Central memory CD8-positive, alpha-beta T cell (primary cell): ENCODE measurements around the gene UBE2R2.

Source experiments
- ATAC-seq: fragments of 150-1000 bp; cut with Tn5 transposase; replicated peaks from 2 replicates; pipeline ENCODE4 v1.10.0; 2022; ENCODE audit warnings: mild to moderate bottlenecking, moderate FRiP score, moderate number of reproducible peaks; ENCODE audit not compliant: poor library complexity, severe bottlenecking; ENCODE audit errors: extremely low read depth
- DNase-seq, 2 donors: peaks; one replicate each; pipeline ENCODE4 v3.0.0; 2021; ENCODE audit warnings: low spot score in 2 of 2
- H3K27ac Mint-ChIP-seq: one replicate; pipeline ENCODE4 v1.8.0; 2022; ENCODE audit warnings: low read depth, mild to moderate bottlenecking, moderate library complexity, mixed read lengths
- H3K27me3 Mint-ChIP-seq: one replicate; pipeline ENCODE4 v1.8.0; 2022; ENCODE audit warnings: mixed read lengths
- H3K36me3 Mint-ChIP-seq: one replicate; pipeline ENCODE4 v1.8.0; 2022; ENCODE audit warnings: mild to moderate bottlenecking, moderate library complexity, mixed read lengths; ENCODE audit not compliant: insufficient read depth
- H3K4me1 Mint-ChIP-seq: one replicate; pipeline ENCODE4 v1.8.0; 2022; ENCODE audit warnings: mixed read lengths
- H3K4me3 Mint-ChIP-seq: one replicate; pipeline ENCODE4 v1.8.0; 2022; ENCODE audit warnings: mild to moderate bottlenecking, moderate library complexity, mixed read lengths
- H3K9me3 Mint-ChIP-seq: one replicate; pipeline ENCODE4 v1.8.0; 2022; ENCODE audit warnings: mixed read lengths

The UBE2R2 gene

GRCh38 chr9:33884856-33885701 lies 68.1 kb downstream of the UBE2R2 start:
- H3K4me3 Mint-ChIP-seq: no peak overlapping the region
- no peaks in the 10 kb centered on the region for H3K9me3 Mint-ChIP-seq
- H3K27ac Mint-ChIP-seq: peak overlapping the region; percentile 80
- DNase-seq (no peak), ATAC-seq (no peak)
- peaks cover 12% of the 10 kb centered on the region for H3K36me3 Mint-ChIP-seq
- no peaks in the 10 kb centered on the region for H3K27me3 Mint-ChIP-seq
- peaks cover 27% of the 10 kb centered on the region for H3K4me1 Mint-ChIP-seq

DNA sequence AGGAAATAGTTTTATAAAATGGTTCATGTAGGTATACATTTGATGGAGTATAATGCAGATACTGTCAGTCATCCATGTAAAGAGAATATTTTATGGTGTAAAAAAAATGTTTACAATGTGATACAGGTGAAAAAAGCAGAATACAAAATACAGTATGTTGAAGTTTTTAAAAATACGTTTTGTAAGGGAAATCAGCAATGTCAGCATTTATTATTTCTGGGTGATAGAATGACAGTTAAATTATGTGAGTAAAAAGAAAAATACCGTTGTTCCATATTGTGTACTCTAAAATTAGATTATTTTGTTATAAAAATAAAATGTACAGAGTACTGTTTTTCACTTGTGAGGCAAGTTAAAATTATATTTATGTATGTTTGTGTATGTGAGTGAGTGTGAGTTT lies 69.0 kb downstream of the UBE2R2 start:
- no peak for DNase-seq
- H3K4me3 Mint-ChIP-seq: no peak overlapping the region
- H3K9me3 Mint-ChIP-seq: no peaks in the 10 kb centered on the region
- peaks cover 12% of the 10 kb centered on the region for H3K36me3 Mint-ChIP-seq
- no peak for ATAC-seq
- H3K27ac Mint-ChIP-seq: no peak overlapping the region
- H3K27me3 Mint-ChIP-seq: no peaks in the 10 kb centered on the region
- peaks cover 20% of the 10 kb centered on the region for H3K4me1 Mint-ChIP-seq

GRCh38 chr9:33893861-33894260 lies 76.9 kb downstream of the UBE2R2 start:
- no peak for DNase-seq
- H3K4me1 Mint-ChIP-seq: peaks cover 12% of the 10 kb centered on the region
- H3K27ac Mint-ChIP-seq: peak overlapping the region; percentile 53

GRCh38 chr9:33894316-33894715 lies 77.4 kb downstream of the UBE2R2 start:
- no peak overlapping the region for H3K4me3 Mint-ChIP-seq
- peaks cover 6% of the 10 kb centered on the region for H3K36me3 Mint-ChIP-seq
- ATAC-seq: no peak
- no peak for DNase-seq
- H3K27me3 Mint-ChIP-seq: no peaks in the 10 kb centered on the region
- no peaks in the 10 kb centered on the region for H3K9me3 Mint-ChIP-seq
- peak overlapping the region; percentile 53 for H3K27ac Mint-ChIP-seq
- peaks cover 12% of the 10 kb centered on the region for H3K4me1 Mint-ChIP-seq

More at GRCh38 chr9:33893861-33894260, 76.9 kb downstream of the UBE2R2 start:
- Mint-ChIP-seq H3K9me3 (no peaks in the 10 kb centered on the region), H3K36me3 (peaks cover 9% of the 10 kb centered on the region), H3K27me3 (no peaks in the 10 kb centered on the region), H3K4me3 (no peak overlapping the region)
- no peak for ATAC-seq

GRCh38 chr9:33903157-33903780 lies 86.3 kb downstream of the UBE2R2 start:
- ATAC-seq (no peak), DNase-seq (no peak)
- Mint-ChIP-seq H3K27ac (no peak overlapping the region), H3K4me3 (no peak overlapping the region), H3K27me3 (no peaks in the 10 kb centered on the region), H3K4me1 (peaks cover 24% of the 10 kb centered on the region), H3K36me3 (peaks cover 11% of the 10 kb centered on the region), H3K9me3 (no peaks in the 10 kb centered on the region)

- DNase-seq: no peak
- H3K27me3 Mint-ChIP-seq: no peaks in the 10 kb centered on the region
- no peak overlapping the region for H3K4me3 Mint-ChIP-seq
- H3K4me1 Mint-ChIP-seq: peaks cover 25% of the 10 kb centered on the region
- peaks cover 8% of the 10 kb centered on the region for H3K36me3 Mint-ChIP-seq
- no peak overlapping the region for H3K27ac Mint-ChIP-seq
- ATAC-seq: no peak
- H3K9me3 Mint-ChIP-seq: no peaks in the 10 kb centered on the region
Measured at GRCh38 chr9:33905137-33905536, 88.2 kb downstream of the UBE2R2 start.

DNA sequence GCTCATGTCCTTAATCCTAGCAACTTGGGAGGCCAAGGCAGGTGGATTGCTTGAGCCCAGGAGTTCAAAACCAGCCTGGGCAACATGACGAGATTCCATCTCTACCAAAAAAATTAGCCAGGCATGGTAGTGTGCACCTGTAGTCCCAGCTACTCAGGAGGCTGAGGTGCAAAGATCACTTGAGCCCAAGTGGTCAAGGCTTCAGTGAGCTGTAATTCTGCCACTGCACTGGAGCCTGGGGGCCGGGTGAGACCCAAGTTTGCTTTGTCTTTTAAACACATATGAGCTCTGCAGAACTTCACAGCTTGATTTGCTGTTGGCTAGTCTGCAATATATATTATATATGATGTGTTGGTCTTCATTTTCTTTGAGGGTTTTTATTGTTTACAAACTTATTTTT lies 89.8 kb downstream of the UBE2R2 start:
- no peaks in the 10 kb centered on the region for H3K9me3 Mint-ChIP-seq
- no peaks in the 10 kb centered on the region for H3K27me3 Mint-ChIP-seq
- H3K27ac Mint-ChIP-seq: no peak overlapping the region

DNA sequence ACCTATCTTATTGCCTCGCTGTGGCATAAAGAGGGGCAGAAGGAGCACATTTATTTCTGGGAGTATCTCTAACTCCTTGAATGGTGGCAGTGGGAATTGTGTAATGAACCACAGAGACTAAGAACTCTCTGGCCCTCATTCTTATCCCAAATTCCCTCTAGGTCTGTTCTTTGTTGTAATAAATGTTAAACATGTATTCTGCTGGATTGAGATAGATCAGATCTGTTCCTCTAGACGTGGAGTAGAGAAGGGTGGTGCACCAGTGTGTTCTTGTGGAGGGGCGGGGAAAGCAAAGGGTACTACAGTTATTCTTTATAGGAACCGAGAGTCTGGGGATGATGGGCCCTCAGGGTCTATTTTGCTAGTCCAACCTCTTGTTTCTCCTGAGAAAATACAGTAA lies 90.4 kb downstream of the UBE2R2 start:
- no peak for ATAC-seq
- H3K4me1 Mint-ChIP-seq: peaks cover 25% of the 10 kb centered on the region
- no peaks in the 10 kb centered on the region for H3K27me3 Mint-ChIP-seq
- DNase-seq: no peak
- H3K4me3 Mint-ChIP-seq: no peak overlapping the region
- H3K36me3 Mint-ChIP-seq: peaks cover 10% of the 10 kb centered on the region
- peak overlapping the region; percentile 21 for H3K27ac Mint-ChIP-seq
- H3K9me3 Mint-ChIP-seq: no peaks in the 10 kb centered on the region

More for the DNA sequence above, 89.8 kb downstream of the UBE2R2 start:
- H3K4me1 Mint-ChIP-seq: peaks cover 25% of the 10 kb centered on the region
- H3K36me3 Mint-ChIP-seq: peaks cover 10% of the 10 kb centered on the region
- ATAC-seq: no peak
- H3K4me3 Mint-ChIP-seq: no peak overlapping the region
- no peak for DNase-seq

- ATAC-seq (no peak), DNase-seq (no peak)
- H3K4me3 Mint-ChIP-seq: no peak overlapping the region
- H3K27ac Mint-ChIP-seq: peak overlapping the region; percentile 13
- no peaks in the 10 kb centered on the region for H3K27me3 Mint-ChIP-seq
- peaks cover 13% of the 10 kb centered on the region for H3K36me3 Mint-ChIP-seq
- peaks cover 25% of the 10 kb centered on the region for H3K4me1 Mint-ChIP-seq
- no peaks in the 10 kb centered on the region for H3K9me3 Mint-ChIP-seq
Measured at GRCh38 chr9:33908114-33908513, 91.2 kb downstream of the UBE2R2 start.

DNA sequence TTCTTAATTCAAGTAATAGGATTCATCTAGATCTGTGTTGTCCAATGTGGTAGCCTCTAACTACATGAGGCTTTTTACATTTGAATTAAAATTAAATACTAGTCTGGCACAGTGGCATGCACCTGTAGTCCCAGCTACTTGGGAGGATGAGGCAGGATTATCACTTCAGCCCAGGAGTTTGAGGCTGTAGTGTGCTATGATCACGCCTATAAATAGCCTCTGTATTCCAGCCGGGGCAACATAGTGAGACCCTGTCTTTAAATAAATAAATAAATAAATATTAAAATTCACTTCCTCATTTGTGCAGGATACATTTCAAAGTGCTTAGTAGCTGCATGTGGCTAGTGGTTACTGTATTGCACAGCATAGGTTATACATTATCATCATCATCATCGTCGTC lies 91.8 kb downstream of the UBE2R2 start:
- H3K4me3 Mint-ChIP-seq: no peak overlapping the region
- ATAC-seq: no peak
- H3K4me1 Mint-ChIP-seq: peaks cover 22% of the 10 kb centered on the region
- no peak overlapping the region for H3K27ac Mint-ChIP-seq
- peaks cover 16% of the 10 kb centered on the region for H3K36me3 Mint-ChIP-seq
- H3K27me3 Mint-ChIP-seq: no peaks in the 10 kb centered on the region
- no peaks in the 10 kb centered on the region for H3K9me3 Mint-ChIP-seq
- no peak for DNase-seq

DNA sequence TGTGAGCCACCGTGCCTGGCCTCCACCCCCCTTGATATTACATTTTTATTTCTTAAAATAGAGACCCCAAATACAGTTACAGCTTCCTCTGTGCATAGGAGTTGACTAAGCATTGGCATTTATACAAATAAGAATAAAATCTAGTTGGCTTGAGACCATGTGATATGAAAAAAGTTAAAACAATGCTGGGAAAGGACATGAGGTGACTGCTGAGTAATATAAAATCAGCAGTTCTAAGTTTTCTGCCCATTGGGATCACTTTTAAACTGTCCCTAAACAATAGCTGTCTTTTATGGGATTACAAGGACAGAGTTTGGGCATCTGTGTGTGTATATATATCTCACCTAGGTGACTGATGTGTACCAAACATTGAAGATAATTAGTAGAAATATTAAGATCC lies 96.6 kb downstream of the UBE2R2 start:
- ATAC-seq (no peak), DNase-seq (no peak)
- no peak overlapping the region for H3K4me3 Mint-ChIP-seq
- peaks cover 37% of the 10 kb centered on the region for H3K36me3 Mint-ChIP-seq
- H3K27ac Mint-ChIP-seq: no peak overlapping the region
- no peaks in the 10 kb centered on the region for H3K27me3 Mint-ChIP-seq
- H3K9me3 Mint-ChIP-seq: no peaks in the 10 kb centered on the region
- no peaks in the 10 kb centered on the region for H3K4me1 Mint-ChIP-seq

DNA sequence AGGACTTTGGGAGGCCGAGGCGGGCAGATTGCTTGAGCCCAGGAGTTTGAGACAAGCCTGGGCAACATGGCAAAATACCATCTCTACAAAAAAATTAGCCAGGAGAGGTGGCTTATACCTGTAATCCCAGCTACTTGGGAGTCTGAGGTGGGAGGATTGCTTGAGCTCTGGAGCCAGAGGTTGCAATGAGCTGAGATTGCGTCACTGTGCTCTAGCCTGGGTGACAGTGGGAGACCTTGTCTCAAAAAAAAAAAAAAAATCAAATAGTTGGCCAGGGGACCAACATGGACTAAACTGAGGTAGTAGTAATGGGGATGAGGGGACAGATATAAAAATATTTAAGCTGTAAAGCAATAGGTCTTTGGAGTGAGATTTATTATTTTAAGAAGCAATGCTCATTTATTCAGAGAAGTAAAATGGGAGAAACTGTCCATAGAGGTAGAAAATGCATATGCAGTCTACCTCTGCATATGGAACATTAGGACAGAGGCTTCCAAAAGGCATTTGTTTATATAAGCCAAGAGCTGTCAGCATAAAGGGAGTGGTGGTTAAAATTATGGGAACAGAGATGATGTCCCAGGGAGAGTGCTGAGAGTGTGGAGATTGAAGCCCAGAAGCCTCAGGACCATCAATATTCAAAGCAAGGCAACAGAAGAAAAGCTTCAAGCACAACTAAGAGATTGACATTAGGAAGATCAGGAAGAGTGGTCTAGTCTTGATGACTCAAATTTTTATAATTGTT lies 98.1 kb downstream of the UBE2R2 start:
- H3K36me3 Mint-ChIP-seq: peaks cover 46% of the 10 kb centered on the region
- no peaks in the 10 kb centered on the region for H3K27me3 Mint-ChIP-seq
- H3K27ac Mint-ChIP-seq: peak overlapping the region; percentile 41
- DNase-seq (no peak), ATAC-seq (no peak)
- no peaks in the 10 kb centered on the region for H3K9me3 Mint-ChIP-seq
- H3K4me1 Mint-ChIP-seq: no peaks in the 10 kb centered on the region
- no peak overlapping the region for H3K4me3 Mint-ChIP-seq
